ENCODE data around the gene MOSPD2. TPM values are rescaled to one million over a fixed set of nuclear protein-coding genes. Genes with fewer than 3 reads are reported as not detected.

Gene MOSPD2
- total RNA-seq, 1 donor from 2014 or later, result 19.7 TPM

Other genes with a start within 250 kb of the MOSPD2 start
- gene FANCB, start 352 bp upstream of the MOSPD2 start, total RNA-seq, result 3.9 and 4.0 TPM in 2 replicates